Measurements from ENCODE around the gene EDAR. TPM values are rescaled to one million over a fixed set of nuclear protein-coding genes. Genes with fewer than 3 reads are reported as not detected.

EDAR gene
- total RNA-seq, 1 donor from 2014 or later = not detected

DNA sequence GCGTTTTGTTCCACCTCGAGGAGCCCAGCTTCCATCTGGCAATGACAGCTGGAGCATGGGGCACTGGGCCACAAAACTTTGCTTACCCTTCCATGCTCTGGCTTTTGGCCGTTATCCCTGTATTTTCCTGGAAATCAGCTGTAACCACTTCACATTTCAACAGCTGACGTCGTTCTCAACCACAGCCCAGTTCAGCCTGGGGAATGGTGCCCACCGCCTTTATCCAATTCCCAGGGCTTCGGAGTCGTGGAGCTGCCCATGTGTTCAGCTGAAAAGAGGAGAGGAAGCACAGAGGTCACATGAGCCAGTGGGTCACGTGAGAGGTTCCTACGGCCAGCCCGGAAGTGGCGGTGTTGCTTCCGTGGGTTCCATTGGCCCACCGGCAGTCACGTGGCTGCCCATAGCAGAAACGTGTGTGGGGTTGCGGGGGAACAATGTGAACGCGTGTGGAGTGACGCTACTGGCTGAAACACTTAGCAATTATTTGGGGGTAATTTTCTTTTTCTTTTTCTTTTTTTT lies 16.7 kb upstream of the EDAR start:
- no peak for DNase-seq (ENCODE audit: low spot score)

DNA sequence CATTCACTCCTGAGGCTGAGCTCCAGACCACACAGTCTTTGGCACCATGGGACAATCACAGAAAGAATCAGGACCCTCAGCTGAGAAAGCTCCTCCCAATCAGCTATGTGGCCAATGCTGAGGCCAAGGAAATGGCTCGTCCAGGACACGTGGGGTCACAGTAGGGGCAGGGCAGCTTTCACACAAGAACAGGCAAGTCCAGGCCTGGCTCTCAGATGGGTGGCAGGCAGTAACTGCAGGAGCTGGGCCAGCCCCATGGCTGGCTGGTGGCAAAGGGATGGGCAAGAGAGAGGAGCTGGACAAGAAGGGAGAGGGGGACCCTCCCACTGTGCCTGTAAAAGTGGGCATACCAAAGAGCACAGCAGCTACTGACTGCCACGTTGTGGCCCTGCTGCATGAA lies 12.2 kb upstream of the EDAR start:
- no peak for DNase-seq (ENCODE audit: low spot score)

GRCh38 chr2:109000738-109001137 lies 11.7 kb upstream of the EDAR start:
- DNase-seq (ENCODE audit: low spot score) = no peak

DNA sequence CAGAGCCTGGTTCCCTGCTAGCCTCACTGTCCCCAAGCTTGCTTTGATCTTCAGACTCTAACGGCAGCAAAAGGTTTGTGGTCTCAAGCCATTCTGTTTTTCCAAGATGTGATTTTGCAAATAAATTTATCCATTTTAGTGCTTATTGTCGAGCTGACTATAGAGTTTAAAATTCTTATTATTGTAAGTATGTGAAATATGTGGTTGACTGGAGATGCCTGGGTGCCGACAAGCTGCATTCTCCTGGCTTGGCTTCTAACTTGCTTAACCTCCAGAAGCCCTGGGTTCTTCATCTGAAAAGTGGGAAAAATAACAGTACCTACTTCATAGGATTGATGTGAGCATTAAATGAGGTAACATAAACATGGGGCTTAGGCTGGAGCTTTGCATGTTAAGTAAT lies 9.9 kb upstream of the EDAR start:
- no peak for DNase-seq (ENCODE audit: low spot score)

- DNase-seq (ENCODE audit: low spot score) = no peak
Observed at GRCh38 chr2:108994178-108994577, 5.2 kb upstream of the EDAR start.

DNA sequence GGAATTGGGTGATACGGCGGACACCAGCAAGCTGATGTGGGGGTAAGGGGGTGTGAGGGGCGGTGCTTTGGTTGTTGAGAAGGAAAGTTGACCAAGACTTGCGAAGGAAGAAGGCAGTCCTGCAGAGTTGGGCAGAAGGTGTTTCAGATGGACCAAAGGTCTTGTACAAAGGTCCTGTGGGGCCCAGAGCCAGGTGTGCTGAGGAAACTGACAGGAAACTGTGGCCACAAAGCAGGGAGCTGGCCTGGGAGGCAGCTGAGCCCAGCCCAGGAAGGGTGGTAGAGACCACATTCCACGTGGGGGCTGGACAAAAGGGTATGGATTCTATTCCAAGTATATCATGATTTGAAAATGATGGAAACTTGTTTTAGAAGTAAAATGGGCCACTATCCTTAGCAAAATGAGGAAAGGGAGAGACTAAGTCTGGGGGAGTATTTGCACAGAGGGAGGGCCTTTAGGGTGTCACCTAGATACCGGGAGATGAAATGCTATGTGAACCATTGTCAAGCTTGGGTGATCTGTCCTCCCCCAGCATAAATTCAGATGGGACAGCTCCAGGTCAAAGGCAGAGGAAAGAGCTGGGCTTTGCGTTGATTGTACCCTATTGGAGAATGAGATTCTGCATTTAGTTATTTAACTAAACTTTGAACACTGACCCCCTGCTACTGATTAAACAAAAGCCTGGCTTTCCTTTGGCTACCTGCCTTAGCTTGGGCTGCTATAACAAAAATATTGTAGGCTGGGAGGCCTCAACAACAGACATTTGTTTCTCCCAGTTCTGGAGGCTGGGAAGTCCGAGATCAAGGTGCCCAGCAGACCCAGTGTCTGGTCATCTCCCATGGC lies 4.3 kb upstream of the EDAR start:
- DNase-seq (ENCODE audit: low spot score) = no peak

DNA sequence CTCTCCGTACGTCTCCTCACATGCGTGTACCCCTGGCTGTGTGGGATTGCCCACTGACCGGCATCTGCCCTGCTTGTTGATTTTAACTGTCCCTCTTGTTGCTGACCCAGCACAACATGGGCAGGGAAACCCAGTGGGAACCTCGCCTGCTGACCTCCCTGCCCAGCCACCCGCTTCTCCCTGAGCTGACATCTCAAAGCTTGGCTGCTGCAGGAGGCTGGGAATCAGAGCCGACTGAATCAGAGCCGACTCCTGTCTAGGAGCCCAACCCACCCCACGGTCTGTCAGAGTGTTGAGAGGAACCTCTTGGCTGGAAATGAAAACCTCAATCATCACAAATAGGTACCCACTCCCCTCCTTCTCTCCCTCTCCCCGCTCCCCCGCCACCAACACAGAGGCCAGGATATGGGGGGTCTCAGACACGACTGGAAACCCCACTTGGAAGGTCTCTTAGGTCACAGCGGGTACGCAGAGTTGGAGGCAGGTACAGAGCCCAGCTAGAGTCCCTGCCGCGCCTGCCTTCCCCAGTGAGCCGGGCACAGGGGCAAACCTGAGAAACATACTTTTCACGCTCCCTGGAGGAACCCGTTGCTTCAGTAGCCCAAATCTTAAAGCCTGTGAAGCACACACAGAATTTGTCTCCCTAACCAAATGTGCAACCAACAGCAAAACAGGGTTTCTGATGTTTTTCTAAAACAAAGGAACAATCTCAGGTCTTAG lies 784 bp downstream of the EDAR start:
- DNase-seq (ENCODE audit: low spot score) = no peak

- no peak for DNase-seq (ENCODE audit: low spot score)
Observed at GRCh38 chr2:108986916-108987510, 2.0 kb downstream of the EDAR start.

- DNase-seq (ENCODE audit: low spot score) = no peak
Observed at GRCh38 chr2:108983610-108984009, 5.4 kb downstream of the EDAR start.

GRCh38 chr2:108983061-108983460 lies 6.0 kb downstream of the EDAR start:
- no peak for DNase-seq (ENCODE audit: low spot score)

DNA sequence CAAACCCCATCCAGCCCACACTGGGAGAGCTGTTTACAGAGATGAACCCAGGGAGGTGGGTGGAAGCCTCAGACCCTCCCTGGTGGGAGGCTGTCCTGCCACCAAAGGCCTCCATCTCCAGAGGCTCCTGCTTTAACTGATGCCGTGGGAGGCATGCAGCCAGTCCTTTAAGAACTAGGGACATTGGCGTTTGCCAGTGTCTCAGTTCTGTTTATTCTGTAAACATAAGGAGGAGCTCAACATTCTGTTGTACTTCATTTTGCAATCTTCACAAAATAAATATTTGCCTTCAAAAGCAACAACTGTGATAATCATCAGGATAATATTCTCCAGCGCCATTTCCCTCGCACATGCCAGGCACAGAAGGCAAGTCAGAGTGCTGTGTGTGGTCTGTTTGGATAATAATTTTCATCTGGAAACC lies 6.8 kb downstream of the EDAR start:
- no peak for DNase-seq (ENCODE audit: low spot score)

DNA sequence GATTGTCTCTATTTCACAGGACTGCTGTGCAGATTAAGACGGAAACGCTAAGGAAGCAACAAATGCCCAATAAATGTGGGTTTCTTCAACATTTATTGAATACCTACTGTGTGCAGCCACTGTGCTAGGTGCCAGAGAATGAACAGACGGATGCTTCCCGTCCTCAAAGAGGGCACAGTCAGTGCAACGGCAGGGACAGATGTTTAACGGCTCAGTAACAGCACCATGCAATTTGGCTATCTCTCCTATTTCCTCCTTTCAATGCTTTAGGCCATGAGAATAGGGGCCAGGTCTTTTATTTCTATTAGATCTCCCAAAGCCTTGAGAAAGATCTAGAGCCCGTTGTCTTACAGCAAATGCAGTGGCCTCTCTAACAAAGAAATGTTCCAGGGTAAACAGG lies 7.2 kb downstream of the EDAR start:
- DNase-seq (ENCODE audit: low spot score) = no peak

- no peak for DNase-seq (ENCODE audit: low spot score)
Observed at GRCh38 chr2:108980076-108980475, 8.9 kb downstream of the EDAR start.

GRCh38 chr2:108979461-108979860 lies 9.6 kb downstream of the EDAR start:
- DNase-seq (ENCODE audit: low spot score) = no peak

GRCh38 chr2:108978709-108979111 lies 10.3 kb downstream of the EDAR start:
- DNase-seq (ENCODE audit: low spot score) = no peak

DNA sequence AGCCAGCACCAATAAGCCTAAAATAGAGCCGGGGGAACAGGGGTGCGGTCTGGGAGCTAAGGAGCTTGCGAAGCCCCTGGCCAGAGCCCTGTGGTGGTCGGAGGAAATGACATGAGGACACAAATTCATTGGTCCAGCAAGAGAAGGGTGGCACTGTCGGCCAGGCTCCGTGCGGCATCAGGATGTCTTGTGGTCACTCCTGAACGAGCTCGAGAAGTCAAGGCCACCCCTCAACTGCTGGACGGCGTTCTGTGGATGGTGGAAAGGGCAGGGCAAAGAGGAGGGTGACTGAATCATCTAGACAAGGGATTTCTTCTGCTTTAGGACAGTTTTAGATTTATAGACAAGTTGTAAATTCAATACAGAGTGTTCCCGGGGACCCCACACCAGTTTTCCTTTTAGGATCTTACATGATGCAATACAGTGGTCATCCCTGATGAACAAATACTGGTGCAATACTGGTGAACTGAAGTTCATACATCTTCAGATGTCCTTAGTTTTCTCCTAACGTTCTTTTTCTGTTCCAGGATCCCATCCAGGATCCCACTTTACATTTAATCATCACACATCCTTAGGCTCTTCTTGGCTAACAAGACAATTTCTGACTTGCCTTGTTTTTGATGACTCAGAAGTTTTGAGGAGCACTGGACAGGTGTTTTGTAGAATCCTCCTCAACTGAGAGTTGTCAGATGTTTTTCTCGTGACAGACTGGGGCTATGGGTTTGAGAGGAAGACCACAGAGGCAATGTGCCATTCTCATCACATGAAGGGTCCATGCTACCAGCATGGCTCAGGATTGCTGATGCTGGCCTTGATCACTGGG lies 13.2 kb downstream of the EDAR start:
- no peak for DNase-seq (ENCODE audit: low spot score)

DNA sequence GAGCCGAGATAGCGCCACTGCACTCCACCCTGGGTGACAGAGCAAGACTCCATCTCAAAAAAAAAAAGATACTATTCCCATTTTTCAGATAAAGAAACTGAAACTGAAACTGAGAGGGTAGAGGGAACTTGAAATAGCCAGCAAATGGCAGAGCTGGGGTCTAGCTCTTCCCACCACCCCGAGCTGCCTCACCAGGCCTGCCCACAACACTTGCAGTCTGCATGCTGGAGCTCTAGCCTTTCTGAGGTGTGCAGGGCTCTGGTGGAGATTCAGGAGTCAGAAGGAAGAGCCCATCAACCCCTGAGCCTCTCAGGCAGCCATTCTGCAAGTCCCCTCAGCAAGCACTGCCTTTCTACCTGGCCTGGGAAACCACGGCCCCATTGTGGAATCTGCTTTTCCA lies 14.3 kb downstream of the EDAR start:
- no peak for DNase-seq (ENCODE audit: low spot score)

GRCh38 chr2:108972663-108973062 lies 16.4 kb downstream of the EDAR start:
- DNase-seq (ENCODE audit: low spot score) = no peak

DNA sequence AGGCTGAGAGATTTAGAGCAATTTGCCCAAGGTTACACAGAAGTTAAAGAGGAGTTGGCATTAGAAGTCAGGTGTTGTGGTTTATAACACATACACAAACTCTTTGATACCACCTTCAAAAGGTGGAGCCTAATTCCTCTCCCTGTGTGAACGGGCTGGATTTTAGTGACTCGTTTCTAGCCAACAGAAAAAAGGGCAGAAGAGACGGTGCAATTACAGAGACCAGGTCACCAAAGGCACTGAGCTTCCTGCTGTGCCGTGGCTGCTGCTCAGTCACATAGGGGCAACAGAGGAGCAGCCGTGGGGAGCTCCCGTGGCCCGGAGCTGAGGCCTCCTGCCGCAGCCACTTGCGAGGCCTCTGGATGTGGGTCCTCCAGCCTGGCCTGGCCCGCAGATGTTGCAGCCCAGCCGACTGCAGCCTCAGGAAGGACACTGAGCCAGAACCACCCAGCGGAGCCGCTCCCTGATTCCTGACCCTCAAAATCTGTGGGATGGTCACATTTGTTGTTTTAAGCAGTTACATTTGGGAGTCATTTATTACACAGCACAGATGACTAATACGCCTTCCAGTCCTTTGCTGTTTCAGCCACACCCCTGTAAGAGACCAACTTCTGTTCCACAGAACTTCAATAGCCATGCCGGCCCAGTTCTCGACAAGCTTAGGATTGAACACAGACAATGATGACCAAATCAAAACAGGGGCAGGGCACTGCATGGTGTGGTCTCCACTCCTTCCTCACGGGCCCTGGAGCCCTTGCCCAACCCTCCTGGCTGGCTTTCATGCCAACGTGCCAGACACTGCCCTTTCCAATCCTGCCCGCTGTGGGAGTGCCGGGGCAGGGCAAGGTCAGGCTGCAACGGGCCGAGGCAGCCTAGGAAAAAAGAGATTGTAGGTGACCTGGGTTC lies 17.1 kb downstream of the EDAR start:
- no peak for DNase-seq (ENCODE audit: low spot score)

GRCh38 chr2:108970369-108970768 lies 18.7 kb downstream of the EDAR start:
- DNase-seq (ENCODE audit: low spot score) = no peak

All from mesenteric fat pad (tissue), 1 donor.